ENCODE data around the gene ATP1B3.

Gene ATP1B3

DNA sequence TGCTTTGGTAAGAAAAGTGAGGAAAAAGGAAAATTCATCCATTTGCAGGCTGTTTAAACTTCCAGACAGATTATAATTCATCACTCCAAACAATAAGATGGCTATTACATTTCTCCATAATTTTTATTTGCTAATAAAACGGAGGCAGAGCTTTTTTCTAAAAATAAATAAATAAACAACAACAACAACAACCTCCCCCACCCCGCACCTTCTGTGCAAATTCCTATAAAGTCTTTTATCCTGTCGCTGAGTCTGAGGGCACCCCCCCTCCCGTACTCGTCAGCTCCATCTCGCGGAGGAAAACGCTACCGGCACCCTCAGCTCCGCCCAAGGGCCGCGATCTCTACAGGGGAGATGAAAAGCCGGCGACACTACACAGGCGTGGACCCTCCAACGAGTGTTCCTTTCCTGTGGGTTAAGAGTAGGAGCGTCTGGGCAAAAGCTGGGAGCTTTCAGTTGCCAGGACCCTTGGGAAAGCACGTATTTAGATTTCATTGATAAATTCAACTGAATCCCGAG, 1.0 kb upstream of the ATP1B3 start:
- H3K9me3 ChIP-seq (ENCODE audit: control insufficient read depth, insufficient read depth, low read length): no peaks in the 10 kb centered on the region
- peak overlapping the region; percentile 90 for H3K27ac ChIP-seq (ENCODE audit: low read depth, low read length)
- H3F3A ChIP-seq (ENCODE audit: control insufficient read depth, insufficient read depth): peaks cover 3% of the 10 kb centered on the region; the same call in 1 of the 2 replicates
- peaks cover 40% of the 10 kb centered on the region for H3K79me2 ChIP-seq (ENCODE audit: control insufficient read depth, low read length)
- TF ChIP-seq, protein P1, sequence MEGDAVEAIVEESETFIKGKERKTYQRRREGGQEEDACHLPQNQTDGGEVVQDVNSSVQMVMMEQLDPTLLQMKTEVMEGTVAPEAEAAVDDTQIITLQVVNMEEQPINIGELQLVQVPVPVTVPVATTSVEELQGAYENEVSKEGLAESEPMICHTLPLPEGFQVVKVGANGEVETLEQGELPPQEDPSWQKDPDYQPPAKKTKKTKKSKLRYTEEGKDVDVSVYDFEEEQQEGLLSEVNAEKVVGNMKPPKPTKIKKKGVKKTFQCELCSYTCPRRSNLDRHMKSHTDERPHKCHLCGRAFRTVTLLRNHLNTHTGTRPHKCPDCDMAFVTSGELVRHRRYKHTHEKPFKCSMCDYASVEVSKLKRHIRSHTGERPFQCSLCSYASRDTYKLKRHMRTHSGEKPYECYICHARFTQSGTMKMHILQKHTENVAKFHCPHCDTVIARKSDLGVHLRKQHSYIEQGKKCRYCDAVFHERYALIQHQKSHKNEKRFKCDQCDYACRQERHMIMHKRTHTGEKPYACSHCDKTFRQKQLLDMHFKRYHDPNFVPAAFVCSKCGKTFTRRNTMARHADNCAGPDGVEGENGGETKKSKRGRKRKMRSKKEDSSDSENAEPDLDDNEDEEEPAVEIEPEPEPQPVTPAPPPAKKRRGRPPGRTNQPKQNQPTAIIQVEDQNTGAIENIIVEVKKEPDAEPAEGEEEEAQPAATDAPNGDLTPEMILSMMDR (IDR thresholded peaks at IDR 0.05; ENCODE audit: low read depth, low read length, poor library complexity, severe bottlenecking): peak; percentile 88
- TF ChIP-seq EZH2phosphoT487 (IDR thresholded peaks at IDR 0.05; ENCODE audit: borderline replicate concordance, low read length): no peak
- peaks cover 9% of the 10 kb centered on the region; the same call in 1 of the 2 replicates for H4K20me1 ChIP-seq (ENCODE audit: control insufficient read depth, insufficient read depth, low read depth, low read length)
- H3K4me3 ChIP-seq (ENCODE audit: low read length): peak overlapping the region; percentile 80
- peaks cover 25% of the 10 kb centered on the region for H3K4me1 ChIP-seq (ENCODE audit: control insufficient read depth, low read length)
- peak overlapping the region; percentile 79 for H3K4me2 ChIP-seq (ENCODE audit: low read length)
- peaks cover 31% of the 10 kb centered on the region for H3K36me3 ChIP-seq (ENCODE audit: control insufficient read depth, low read length)
- H3K9me2 ChIP-seq (replicated peaks; ENCODE audit: control insufficient read depth, low read length): no peaks in the 10 kb centered on the region
- H3K27me3 ChIP-seq (ENCODE audit: control insufficient read depth, low read length): no peaks in the 10 kb centered on the region

- no peak for TF ChIP-seq EZH2phosphoT487 (IDR thresholded peaks at IDR 0.05; ENCODE audit: borderline replicate concordance, low read length)
- TF ChIP-seq, protein P1 (IDR thresholded peaks at IDR 0.05; ENCODE audit: low read depth, low read length, poor library complexity, severe bottlenecking): no peak
Observed at GRCh38 chr3:141875893-141876380, 506 bp upstream of the ATP1B3 start.

DNA sequence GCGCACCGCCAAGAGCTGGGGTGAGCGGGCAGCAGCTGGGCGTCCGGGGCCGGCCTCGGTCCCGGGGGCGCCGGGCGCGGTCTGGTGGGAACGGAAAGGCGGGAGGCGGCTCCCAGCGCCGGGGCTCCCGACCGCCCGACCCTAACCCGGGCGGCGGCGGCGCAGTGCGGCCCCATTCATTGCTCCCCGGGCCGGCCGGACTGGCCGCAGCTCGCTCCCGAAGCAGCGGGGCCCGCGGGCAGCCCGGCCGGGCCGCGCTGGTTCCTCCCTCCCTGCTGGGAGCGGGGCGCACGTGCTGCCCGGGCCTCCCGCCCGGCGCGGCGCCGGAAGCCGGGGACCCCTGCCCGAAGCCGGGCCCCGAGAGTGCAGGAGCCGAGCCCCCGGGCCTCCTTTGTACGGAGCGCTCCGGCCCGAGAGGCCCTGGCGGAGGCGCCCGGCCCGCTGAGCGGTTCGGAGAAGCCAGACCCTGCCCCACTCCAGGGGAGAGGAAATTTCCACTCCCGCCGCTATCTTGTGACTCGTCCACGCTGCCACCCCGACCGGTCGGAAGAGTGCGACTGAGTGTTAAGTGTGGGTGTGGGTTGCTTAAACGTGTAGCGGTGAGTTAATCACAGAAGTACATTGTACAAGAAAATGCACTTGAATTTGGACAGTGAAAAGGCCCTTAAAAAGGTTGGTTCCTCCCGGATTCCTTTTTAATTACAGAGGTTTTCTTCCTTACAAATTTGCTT, 613 bp downstream of the ATP1B3 start:
- H4K20me1 ChIP-seq (ENCODE audit: control insufficient read depth, insufficient read depth, low read depth, low read length): peaks cover 19% of the 10 kb centered on the region; the same call in 1 of the 2 replicates
- peaks cover 56% of the 10 kb centered on the region for H3K79me2 ChIP-seq (ENCODE audit: control insufficient read depth, low read length)

More at GRCh38 chr3:141875893-141876380, 506 bp upstream of the ATP1B3 start:
- Histone ChIP-seq H3K27me3 (ENCODE audit: control insufficient read depth, low read length) (no peaks in the 10 kb centered on the region), H3K4me2 (ENCODE audit: low read length) (peak overlapping the region; percentile 79), H3F3A (ENCODE audit: control insufficient read depth, insufficient read depth) (peaks cover 3% of the 10 kb centered on the region; the same call in 1 of the 2 replicates), H3K79me2 (ENCODE audit: control insufficient read depth, low read length) (peaks cover 45% of the 10 kb centered on the region), H3K36me3 (ENCODE audit: control insufficient read depth, low read length) (peaks cover 36% of the 10 kb centered on the region), H4K20me1 (ENCODE audit: control insufficient read depth, insufficient read depth, low read depth, low read length) (peaks cover 9% of the 10 kb centered on the region; the same call in 1 of the 2 replicates), H3K9me2 (replicated peaks; ENCODE audit: control insufficient read depth, low read length) (no peaks in the 10 kb centered on the region), H3K4me3 (ENCODE audit: low read length) (peak overlapping the region; percentile 80), H3K4me1 (ENCODE audit: control insufficient read depth, low read length) (peaks cover 30% of the 10 kb centered on the region), H3K27ac (ENCODE audit: low read depth, low read length) (peak overlapping the region; percentile 90), H3K9me3 (ENCODE audit: control insufficient read depth, insufficient read depth, low read length) (no peaks in the 10 kb centered on the region)

More for the DNA sequence above, 613 bp downstream of the ATP1B3 start:
- no peak for TF ChIP-seq EZH2phosphoT487 (IDR thresholded peaks at IDR 0.05; ENCODE audit: borderline replicate concordance, low read length)
- TF ChIP-seq, protein P1 (IDR thresholded peaks at IDR 0.05; ENCODE audit: low read depth, low read length, poor library complexity, severe bottlenecking): no peak
- peak overlapping the region; percentile 85 for H3K27ac ChIP-seq (ENCODE audit: low read depth, low read length)
- peak overlapping the region; percentile 68 for H3K4me2 ChIP-seq (ENCODE audit: low read length)
- peaks cover 3% of the 10 kb centered on the region; the same call in 1 of the 2 replicates for H3F3A ChIP-seq (ENCODE audit: control insufficient read depth, insufficient read depth)
- no peaks in the 10 kb centered on the region for H3K27me3 ChIP-seq (ENCODE audit: control insufficient read depth, low read length)
- peaks cover 47% of the 10 kb centered on the region for H3K36me3 ChIP-seq (ENCODE audit: control insufficient read depth, low read length)
- H3K9me2 ChIP-seq (replicated peaks; ENCODE audit: control insufficient read depth, low read length): no peaks in the 10 kb centered on the region
- peak overlapping the region; percentile 98 for H3K4me3 ChIP-seq (ENCODE audit: low read length)
- H3K4me1 ChIP-seq (ENCODE audit: control insufficient read depth, low read length): peaks cover 38% of the 10 kb centered on the region
- H3K9me3 ChIP-seq (ENCODE audit: control insufficient read depth, insufficient read depth, low read length): no peaks in the 10 kb centered on the region
